HL-60 (cell line): ENCODE measurements around the gene ITGAV.

Source experiments
- CTCF ChIP-seq: IDR thresholded peaks from one replicate; pipeline ENCODE4 v1.5.1; 2011; ENCODE audit warnings: low read length, control low read depth, inconsistent platforms; ENCODE audit not compliant: insufficient read depth
- POLR2AphosphoS5 ChIP-seq: IDR thresholded peaks from 2 replicates; pipeline ENCODE4 v1.6.1; 2012; ENCODE audit warnings: low read depth
- REST ChIP-seq: IDR thresholded peaks from 2 replicates; pipeline ENCODE4 v1.6.1; 2012; ENCODE audit warnings: low read depth; ENCODE audit not compliant: insufficient replicate concordance

DNA sequence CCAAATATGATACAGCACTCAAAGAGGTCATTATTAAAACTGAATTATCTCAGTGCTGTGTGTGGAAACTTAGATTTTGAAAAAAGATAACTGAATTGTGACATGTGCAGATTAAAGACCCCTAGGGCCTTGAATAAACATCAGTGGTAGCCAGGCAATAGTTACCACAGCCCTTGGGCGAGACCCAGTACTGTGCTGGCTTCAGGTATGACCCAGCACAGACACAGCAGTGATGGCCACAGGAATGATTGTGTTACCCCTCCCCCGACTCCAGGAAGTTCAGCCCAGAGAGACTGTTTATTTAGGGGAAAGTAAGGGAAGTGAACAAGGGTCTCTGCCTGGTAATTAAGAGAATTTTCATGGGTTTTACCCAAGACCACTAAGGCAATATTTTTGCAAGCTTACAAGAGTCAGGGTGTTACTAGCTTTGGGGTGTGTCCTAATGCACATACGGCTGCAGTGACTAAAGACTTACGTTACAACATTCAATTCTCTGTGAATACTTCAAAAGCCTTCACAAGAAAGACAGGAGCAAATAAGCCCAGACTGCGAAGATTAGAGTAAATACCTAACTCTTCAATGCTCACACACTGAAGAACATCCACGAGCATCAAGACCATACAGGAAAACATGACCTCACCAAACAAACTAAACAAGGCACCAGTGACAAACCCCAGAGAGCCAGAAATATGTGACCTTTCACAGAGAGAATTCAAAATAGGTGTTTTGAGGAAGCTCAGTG, 28.2 kb upstream of the ITGAV start:
- no peak for TF ChIP-seq CTCF
- no peak for TF ChIP-seq POLR2AphosphoS5
- no peak for TF ChIP-seq REST
